IMR-90 (cell line): ENCODE measurements around the gene FSTL3. TPM values are rescaled to one million over a fixed set of nuclear protein-coding genes. Genes with fewer than 3 reads are reported as not detected.

ENCODE experiments used
- ATAC-seq: fragments of 200-7000 bp; cut with Tn5 transposase; 2 replicates; pipeline ENCODE4 v1.9.1; 2020; ENCODE audit warnings: low read depth, mild to moderate bottlenecking, moderate library complexity
- BruUV-seq: library from RNA; stranded (reverse); fragments of 400-500 nt; replicated peaks from 2 replicates; lab custom pipeline; 2021; lab: Mats Ljungman, UMichigan
- CTCF ChIA-PET: fragments of 300-600 bp; formaldehyde crosslinking; extraction: SDS; loops from one replicate; lab custom pipeline; 2021; ENCODE audit warnings: antibody characterized with exemption; lab: Yijun Ruan, JAX
- POLR2A ChIA-PET: fragments of 300-600 bp; sonication (Branson Sonifier 250); formaldehyde crosslinking; loops from one replicate; lab custom pipeline; 2022; ENCODE audit warnings: antibody characterized with exemption; ENCODE audit not compliant: unreplicated experiment; lab: Charles Lee
- DNase-seq: peaks from one replicate; pipeline ENCODE4 v3.0.0; 2013
- H2AFZ ChIP-seq: replicated peaks from 2 replicates; pipeline ENCODE3; 2013; ENCODE audit warnings: low read length, mild to moderate bottlenecking; ENCODE audit not compliant: poor library complexity
- H2AK5ac ChIP-seq: 2 replicates; pipeline ENCODE4 v1.6.1; 2013; ENCODE audit warnings: low read depth, low read length, inconsistent platforms
- H2AK9ac ChIP-seq: replicated peaks from 2 replicates; pipeline ENCODE3; 2013; ENCODE audit warnings: mild to moderate bottlenecking, low read depth, low read length, moderate library complexity; ENCODE audit not compliant: poor library complexity
- H2BK120ac ChIP-seq: 2 replicates; pipeline ENCODE4 v1.6.1; 2013; ENCODE audit warnings: low read depth, low read length, inconsistent platforms
- H2BK15ac ChIP-seq: 3 replicates; pipeline ENCODE4 v1.6.1; 2013; ENCODE audit warnings: low read depth, low read length, inconsistent platforms
- H2BK20ac ChIP-seq: 2 replicates; pipeline ENCODE4 v1.6.1; 2013; ENCODE audit warnings: low read depth, mild to moderate bottlenecking, inconsistent platforms, low read length, moderate library complexity
- H2BK5ac ChIP-seq: 2 replicates; pipeline ENCODE4 v1.6.1; 2013; ENCODE audit warnings: mild to moderate bottlenecking, low read depth, low read length, inconsistent platforms; ENCODE audit not compliant: poor library complexity, severe bottlenecking
- H3K14ac ChIP-seq: replicated peaks from 2 replicates; pipeline ENCODE4 v1.6.1; 2013; ENCODE audit warnings: low read depth, low read length, inconsistent platforms
- H3K18ac ChIP-seq: 2 replicates; pipeline ENCODE4 v1.6.1; 2013; ENCODE audit warnings: low read depth, low read length, control low read depth
- H3K23ac ChIP-seq: 2 replicates; pipeline ENCODE4 v1.6.1; 2013; ENCODE audit warnings: low read depth, low read length, inconsistent platforms
- H3K27ac ChIP-seq: 2 replicates; pipeline ENCODE4 v1.5.1; 2013; ENCODE audit warnings: mild to moderate bottlenecking, control low read depth, low read length; ENCODE audit not compliant: insufficient read depth
- H3K27me3 ChIP-seq: 2 replicates; pipeline ENCODE4 v1.6.1; 2013; ENCODE audit warnings: low read length; ENCODE audit not compliant: control insufficient read depth, insufficient read depth
- H3K36me3 ChIP-seq: 2 replicates; pipeline ENCODE4 v1.6.1; 2013; ENCODE audit warnings: low read length, mixed read lengths; ENCODE audit not compliant: control insufficient read depth, insufficient read depth
- H3K4ac ChIP-seq: 2 replicates; pipeline ENCODE4 v1.6.1; 2013; ENCODE audit warnings: low read depth, low read length, inconsistent platforms
- H3K4me1 ChIP-seq: 2 replicates; pipeline ENCODE4 v1.6.1; 2013; ENCODE audit warnings: low read length, mixed read lengths; ENCODE audit not compliant: control insufficient read depth, insufficient read depth
- H3K4me2 ChIP-seq: 2 replicates; pipeline ENCODE4 v1.6.1; 2013; ENCODE audit warnings: low read depth, mild to moderate bottlenecking, control low read depth, low read length, moderate library complexity
- H3K4me3 ChIP-seq: 2 replicates; pipeline ENCODE4 v1.5.1; 2013; ENCODE audit warnings: low read depth, mild to moderate bottlenecking, control low read depth, low read length, moderate library complexity; ENCODE audit not compliant: insufficient read depth
- H3K56ac ChIP-seq: 2 replicates; pipeline ENCODE4 v1.6.1; 2013; ENCODE audit warnings: low read length, inconsistent platforms; ENCODE audit not compliant: insufficient read depth; ENCODE audit errors: extremely low read depth
- H3K79me1 ChIP-seq, 2 experiments: 2 replicates each; pipeline ENCODE4 v1.6.1; 2013; ENCODE audit warnings: low read length in 2 of 2, inconsistent platforms in 1 of 2, low read depth in 1 of 2
- H3K9ac ChIP-seq: 2 replicates; pipeline ENCODE4 v1.6.1; 2013; ENCODE audit warnings: low read depth, low read length, control low read depth
- H3K9me1 ChIP-seq: 2 replicates; pipeline ENCODE4 v1.6.1; 2013; ENCODE audit warnings: low read length, inconsistent platforms; ENCODE audit not compliant: insufficient read depth
- H3K9me3 ChIP-seq: 2 replicates; pipeline ENCODE4 v1.6.1; 2013; ENCODE audit warnings: low read length; ENCODE audit not compliant: control insufficient read depth, insufficient read depth
- H4K20me1 ChIP-seq: 2 replicates; pipeline ENCODE4 v1.6.1; 2013; ENCODE audit warnings: low read length, inconsistent platforms; ENCODE audit not compliant: insufficient read depth
- H4K5ac ChIP-seq: 2 replicates; pipeline ENCODE4 v1.6.1; 2013; ENCODE audit warnings: mild to moderate bottlenecking, low read depth, low read length, control low read depth
- H4K8ac ChIP-seq, 2 experiments: 2 replicates each; pipeline ENCODE4 v1.6.1; 2013; ENCODE audit warnings: low read depth in 2 of 2, low read length in 2 of 2, control low read depth in 1 of 2, inconsistent platforms in 1 of 2
- H4K91ac ChIP-seq: 2 replicates; pipeline ENCODE4 v1.6.1; 2013; ENCODE audit warnings: low read depth, low read length, inconsistent platforms; ENCODE audit not compliant: insufficient read depth
- BHLHE40 ChIP-seq: fragments of 150-350 bp; IDR thresholded peaks from 2 replicates; pipeline ENCODE4 v1.6.1; 2016; ENCODE audit warnings: mild to moderate bottlenecking, low read depth, low read length
- CEBPB ChIP-seq: IDR thresholded peaks from 2 replicates; pipeline ENCODE4 v1.6.1; 2012; ENCODE audit warnings: low read depth, low read length, improper control_type of control experiment
- CHD1 ChIP-seq: IDR thresholded peaks from 2 replicates; pipeline ENCODE4 v1.6.1; 2012; ENCODE audit warnings: low read depth, low read length, improper control_type of control experiment
- CTCF ChIP-seq: conservative IDR thresholded peaks from 2 replicates; pipeline ENCODE4 v1.5.1; 2012; ENCODE audit warnings: mild to moderate bottlenecking, low read depth, low read length, improper control_type of control experiment
- FOS ChIP-seq: fragments of 150-350 bp; IDR thresholded peaks from 2 replicates; pipeline ENCODE4 v1.6.1; 2016; ENCODE audit warnings: low read depth, low read length
- MAFK ChIP-seq: IDR thresholded peaks from 2 replicates; pipeline ENCODE4 v1.6.1; 2012; ENCODE audit warnings: low read depth, low read length, improper control_type of control experiment
- MAZ ChIP-seq: IDR thresholded peaks from 2 replicates; pipeline ENCODE4 v1.6.1; 2012; ENCODE audit warnings: low read depth, mild to moderate bottlenecking, low read length, improper control_type of control experiment, moderate library complexity, borderline replicate concordance
- MXI1 ChIP-seq: IDR thresholded peaks from 2 replicates; pipeline ENCODE4 v1.6.1; 2012; ENCODE audit warnings: low read depth, mild to moderate bottlenecking, low read length, moderate library complexity, borderline replicate concordance
- NFE2L2 ChIP-seq: fragments of 150-350 bp; IDR thresholded peaks from 2 replicates; pipeline ENCODE4 v1.6.1; 2016; ENCODE audit warnings: low read depth, mild to moderate bottlenecking, low read length
- POLR2A ChIP-seq: IDR thresholded peaks from 2 replicates; pipeline ENCODE4 v1.6.1; 2012; ENCODE audit warnings: mild to moderate bottlenecking, low read depth, low read length
- RAD21 ChIP-seq: IDR thresholded peaks from 2 replicates; pipeline ENCODE4 v1.6.1; 2012; ENCODE audit warnings: low read length, improper control_type of control experiment
- RCOR1 ChIP-seq: IDR thresholded peaks from 2 replicates; pipeline ENCODE4 v1.6.1; 2012; ENCODE audit warnings: mild to moderate bottlenecking, low read length, improper control_type of control experiment; ENCODE audit not compliant: insufficient replicate concordance
- RFX5 ChIP-seq: IDR thresholded peaks from 2 replicates; pipeline ENCODE4 v1.8.0; 2012; ENCODE audit warnings: low read depth, mild to moderate bottlenecking, low read length, moderate library complexity
- SMC3 ChIP-seq: fragments of 150-350 bp; IDR thresholded peaks from 2 replicates; pipeline ENCODE4 v1.6.1; 2016; ENCODE audit warnings: low read depth, mild to moderate bottlenecking, antibody characterized with exemption, low read length, moderate library complexity
- USF2 ChIP-seq: fragments of 150-350 bp; IDR thresholded peaks from 2 replicates; pipeline ENCODE4 v1.6.1; 2017; ENCODE audit warnings: mild to moderate bottlenecking, antibody characterized with exemption, low read length, low read depth
- WGBS, 2 experiments: methylation state at CpG; one replicate each; pipeline versions ENCODE4 v1.1.5 to v1.1.7; 2013; ENCODE audit warnings: missing lambda C conversion rate in 2 of 2; ENCODE audit not compliant: insufficient read length in 1 of 2; ENCODE audit errors: extremely low coverage in 2 of 2; 5-methylcytosine and 5-hydroxymethylcytosine counted together
- dilution Hi-C: fragments of 300-500 bp; cut with HindIII; formaldehyde crosslinking; loops from one replicate; pipeline ENCODE4 v1.14.3; 2018; ENCODE audit warnings: low sequenced_read_pairs; ENCODE audit not compliant: unreplicated experiment
- in situ Hi-C: fragments of 300-500 bp; cut with MboI; formaldehyde crosslinking; loops from 3 replicates; pipeline ENCODE4 v1.14.3; 2019; ENCODE audit warnings: low sequenced_read_pairs, inconsistent platforms, mixed read lengths
- intact Hi-C: fragments of 100-400 bp; cut with micrococcal nuclease; formaldehyde crosslinking; loops from 2 replicates; pipeline ENCODE4 v1.10.0; 2022
- polyA plus RNA-seq, 3 experiments: library from polyadenylated mRNA; depleted of rRNA; stranded (reverse); fragments of >200 nt; gene quantifications; 2 replicates each; pipeline ENCODE4 v1.2.3, GENCODE V29; 2012; ENCODE audit warnings: low replicate concordance in 1 of 3
- total RNA-seq: library from RNA; depleted of rRNA; stranded (reverse); fragments of >200 nt; gene quantifications from 2 replicates; pipeline ENCODE4 v1.2.3, GENCODE V29; 2012
- TF ChIP-seq, protein P1 (sequence below): fragments of 150-350 bp; IDR thresholded peaks from 2 replicates; pipeline ENCODE4 v1.6.1; 2016; ENCODE audit warnings: low read depth, mild to moderate bottlenecking, low read length, moderate library complexity, borderline replicate concordance

The FSTL3 gene
- total and polyA plus RNA-seq, 2 of the 4 experiments (the other 2 are of a cell fraction) = 32.3 to 76.9 TPM

DNA sequence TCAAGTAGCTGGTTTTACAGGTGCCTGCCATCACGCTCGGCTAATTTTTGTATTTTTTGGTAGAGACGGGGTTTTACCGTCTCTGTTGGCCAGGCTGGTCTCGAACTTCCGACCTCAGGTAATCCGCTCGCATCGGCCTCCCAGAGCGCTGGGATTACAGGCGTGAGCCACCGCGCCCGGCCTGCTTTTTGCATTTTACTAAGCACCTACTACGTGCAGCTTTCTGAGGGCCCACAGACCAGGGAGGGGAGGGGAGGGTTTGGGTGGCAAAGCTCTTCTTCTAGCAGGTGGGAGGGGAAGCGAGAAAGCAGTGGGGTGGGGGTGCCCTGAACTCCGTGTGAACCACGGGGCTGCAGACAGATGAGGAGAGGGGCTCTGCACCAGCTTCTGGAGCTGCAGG lies 47.5 kb downstream of the FSTL3 start:
- Histone ChIP-seq H2AFZ (no peak overlapping the region), H3K27me3 (peaks cover 2% of the 10 kb centered on the region; the same call in 1 of the 2 replicates), H3K4me3 (no peak overlapping the region), H2BK20ac (no peak overlapping the region), H3K36me3 (peaks cover 12% of the 10 kb centered on the region; the same call in 1 of the 2 replicates), H3K56ac (no peak overlapping the region), H2AK5ac (no peak overlapping the region), H3K79me1 (no peaks in the 10 kb centered on the region; a peak in 1 of 4 replicates), H3K9me1 (no peaks in the 10 kb centered on the region), H4K91ac (no peak overlapping the region), H2BK120ac (no peak overlapping the region), H4K8ac (no peak overlapping the region), H3K4me2 (no peak overlapping the region), H3K18ac (no peak overlapping the region), H4K5ac (no peak overlapping the region), H3K4me1 (peaks cover 4% of the 10 kb centered on the region; the same call in 1 of the 2 replicates), H4K20me1 (no peaks in the 10 kb centered on the region), H3K9ac (no peak overlapping the region), H3K27ac (no peak overlapping the region), H2AK9ac (no peak overlapping the region), H3K4ac (no peak overlapping the region), H2BK15ac (no peak overlapping the region), H3K14ac (no peak overlapping the region), H3K9me3 (no peaks in the 10 kb centered on the region), H3K23ac (no peak overlapping the region), H2BK5ac (no peak overlapping the region)
- ChIA-PET CTCF (no interaction called here), POLR2A (no interaction called here)
- ATAC-seq (no peak), DNase-seq (no peak)
- TF ChIP-seq NFE2L2 (no peak), RFX5 (no peak), CTCF (no peak), POLR2A (no peak), MXI1 (no peak), CHD1 (no peak), USF2 (no peak), MAFK (no peak), RAD21 (no peak), BHLHE40 (no peak), MAZ (no peak), FOS (no peak), CEBPB (no peak), SMC3 (no peak), RCOR1 (no peak)
- TF ChIP-seq, protein P1, sequence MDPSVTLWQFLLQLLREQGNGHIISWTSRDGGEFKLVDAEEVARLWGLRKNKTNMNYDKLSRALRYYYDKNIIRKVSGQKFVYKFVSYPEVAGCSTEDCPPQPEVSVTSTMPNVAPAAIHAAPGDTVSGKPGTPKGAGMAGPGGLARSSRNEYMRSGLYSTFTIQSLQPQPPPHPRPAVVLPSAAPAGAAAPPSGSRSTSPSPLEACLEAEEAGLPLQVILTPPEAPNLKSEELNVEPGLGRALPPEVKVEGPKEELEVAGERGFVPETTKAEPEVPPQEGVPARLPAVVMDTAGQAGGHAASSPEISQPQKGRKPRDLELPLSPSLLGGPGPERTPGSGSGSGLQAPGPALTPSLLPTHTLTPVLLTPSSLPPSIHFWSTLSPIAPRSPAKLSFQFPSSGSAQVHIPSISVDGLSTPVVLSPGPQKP = no peak
- BruUV-seq = no TSS peak
- dilution Hi-C loops = no loop called here
- intact Hi-C loops = no loop called here
- in situ Hi-C loops = no loop called here
- 77% methylated on average over 6 of the region's 18 CpGs; no CpG with 5 or more reads in 1 of the 2 experiments for WGBS, 2 experiments
